Activated CD4-positive, alpha-beta T cell treated with anti-CD3 and anti-CD28 coated beads, Interleukin-2, amount 50 U/mL, for 4 hours (primary cell): ENCODE measurements around the gene TSPEAR.

Source experiments
- DNase-seq, 2 experiments: peaks; one replicate each; pipeline ENCODE4 v3.0.0-alpha.2; 2020

The TSPEAR gene

GRCh38 chr21:44711327-44712202 lies at the start of gene TSPEAR:
TSPEAR (minus strand) TSS chr21:44711572; CDS start chr21:44711514, 58 bp downstream.
- no peak for DNase-seq

GRCh38 chr21:44760376-44760775 lies 49.0 kb upstream of the TSPEAR start:
- DNase-seq = no peak

GRCh38 chr21:44759628-44760285 lies 48.4 kb upstream of the TSPEAR start:
- DNase-seq = no peak

DNA sequence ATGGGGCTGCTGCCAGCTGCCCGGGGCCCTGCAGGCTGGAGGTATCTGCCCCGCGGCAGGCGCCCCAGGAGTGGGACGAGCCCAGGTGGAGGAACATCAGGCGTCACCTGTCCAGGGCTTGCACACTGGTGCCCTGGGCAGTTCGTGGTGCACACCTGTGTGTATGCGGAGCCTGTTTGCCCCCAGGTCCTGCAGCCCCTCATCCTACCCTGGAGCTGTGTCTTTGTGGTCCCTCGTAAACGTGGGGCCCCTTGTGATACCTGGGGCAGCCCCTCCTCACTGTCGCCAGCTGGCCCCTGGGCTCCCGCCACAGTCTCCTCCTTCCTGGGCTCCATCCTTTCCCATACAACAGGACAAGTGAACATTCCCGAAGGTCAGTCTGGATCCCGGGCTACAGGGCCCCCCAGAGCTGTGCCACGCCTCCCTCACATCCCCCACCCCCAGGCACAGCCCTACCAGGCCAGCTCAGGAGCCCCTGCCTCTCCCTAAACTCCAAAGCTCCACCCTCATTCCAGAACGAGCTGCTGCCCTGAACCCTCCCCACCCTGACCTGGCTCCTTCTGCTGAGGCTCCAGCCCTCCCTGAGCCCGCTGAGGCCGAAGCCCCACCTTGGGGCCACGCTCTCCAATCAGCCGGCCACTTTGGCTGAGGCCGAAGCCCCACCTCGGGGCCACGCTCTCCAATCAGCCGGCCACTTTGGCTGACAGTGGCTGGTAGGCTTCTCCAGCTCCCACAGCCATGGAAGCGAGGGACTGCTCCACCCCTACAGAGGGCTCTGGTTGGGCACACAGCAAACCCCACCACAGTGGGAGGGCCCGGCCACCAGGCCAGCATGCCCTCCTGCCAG lies 47.6 kb upstream of the TSPEAR start:
- no peak for DNase-seq

GRCh38 chr21:44758141-44758561 lies 46.8 kb upstream of the TSPEAR start:
- no peak for DNase-seq

- no peak for DNase-seq
Observed at GRCh38 chr21:44757731-44758130, 46.4 kb upstream of the TSPEAR start.

- no peak for DNase-seq
Observed at GRCh38 chr21:44756423-44757185, 45.2 kb upstream of the TSPEAR start.

GRCh38 chr21:44755227-44755626 lies 43.9 kb upstream of the TSPEAR start:
- no peak for DNase-seq

GRCh38 chr21:44753357-44753756 lies 42.0 kb upstream of the TSPEAR start:
- DNase-seq = no peak

GRCh38 chr21:44752671-44753235 lies 41.4 kb upstream of the TSPEAR start:
- DNase-seq = no peak

- no peak for DNase-seq
Observed at GRCh38 chr21:44751799-44752636, 40.6 kb upstream of the TSPEAR start.

DNA sequence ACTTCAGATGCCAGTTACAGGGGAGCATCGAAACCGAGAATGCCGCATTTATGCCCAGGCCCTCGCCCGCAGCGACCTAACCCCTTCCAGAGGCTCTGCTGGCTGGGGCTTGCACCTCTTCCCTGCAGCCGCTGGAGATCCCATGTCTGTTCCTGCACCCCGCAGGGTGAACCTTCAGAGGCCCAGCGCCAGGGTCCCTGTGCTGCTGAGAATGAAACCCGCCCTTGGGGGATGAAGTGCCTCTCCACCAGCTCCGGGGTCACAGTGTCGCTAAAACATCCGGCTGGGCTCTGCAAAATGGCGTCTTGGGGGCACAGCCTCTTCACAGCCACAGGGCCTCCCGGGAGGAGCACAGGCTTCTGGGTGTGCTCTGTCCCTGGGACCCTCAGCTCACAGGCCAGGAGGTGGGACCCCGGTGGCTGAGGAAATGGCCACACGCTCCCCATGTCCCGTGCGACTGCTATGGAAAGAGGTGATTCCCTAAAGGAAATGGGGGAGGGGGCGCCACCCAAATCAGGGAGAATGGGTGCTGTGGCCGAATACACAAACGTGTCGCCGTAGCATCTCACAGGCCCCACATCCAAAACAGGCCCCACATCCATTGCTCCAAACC lies 39.9 kb upstream of the TSPEAR start:
- no peak for DNase-seq

DNA sequence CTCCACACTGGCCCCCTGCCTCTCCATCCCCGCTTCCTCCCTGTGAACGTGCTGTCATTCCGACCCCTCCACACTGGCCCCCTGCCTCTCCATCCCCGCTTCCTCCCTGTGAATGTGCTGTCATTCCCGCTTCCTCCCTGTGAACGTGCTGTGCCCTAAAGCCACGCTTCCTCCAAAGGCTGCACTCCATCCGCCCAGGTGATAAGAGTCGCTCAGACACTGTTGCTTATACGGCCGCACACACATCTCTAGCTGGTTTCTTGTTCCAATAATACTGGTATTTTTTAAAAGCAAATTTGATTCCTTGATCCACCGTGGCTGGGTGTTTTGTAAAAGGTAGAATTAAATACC lies 39.3 kb upstream of the TSPEAR start:
- DNase-seq = no peak

GRCh38 chr21:44749759-44750674 lies 38.6 kb upstream of the TSPEAR start:
- DNase-seq = no peak

- no peak for DNase-seq
Observed at GRCh38 chr21:44749116-44749758, 37.9 kb upstream of the TSPEAR start.

- DNase-seq = no peak
Observed at GRCh38 chr21:44748621-44749020, 37.2 kb upstream of the TSPEAR start.

DNA sequence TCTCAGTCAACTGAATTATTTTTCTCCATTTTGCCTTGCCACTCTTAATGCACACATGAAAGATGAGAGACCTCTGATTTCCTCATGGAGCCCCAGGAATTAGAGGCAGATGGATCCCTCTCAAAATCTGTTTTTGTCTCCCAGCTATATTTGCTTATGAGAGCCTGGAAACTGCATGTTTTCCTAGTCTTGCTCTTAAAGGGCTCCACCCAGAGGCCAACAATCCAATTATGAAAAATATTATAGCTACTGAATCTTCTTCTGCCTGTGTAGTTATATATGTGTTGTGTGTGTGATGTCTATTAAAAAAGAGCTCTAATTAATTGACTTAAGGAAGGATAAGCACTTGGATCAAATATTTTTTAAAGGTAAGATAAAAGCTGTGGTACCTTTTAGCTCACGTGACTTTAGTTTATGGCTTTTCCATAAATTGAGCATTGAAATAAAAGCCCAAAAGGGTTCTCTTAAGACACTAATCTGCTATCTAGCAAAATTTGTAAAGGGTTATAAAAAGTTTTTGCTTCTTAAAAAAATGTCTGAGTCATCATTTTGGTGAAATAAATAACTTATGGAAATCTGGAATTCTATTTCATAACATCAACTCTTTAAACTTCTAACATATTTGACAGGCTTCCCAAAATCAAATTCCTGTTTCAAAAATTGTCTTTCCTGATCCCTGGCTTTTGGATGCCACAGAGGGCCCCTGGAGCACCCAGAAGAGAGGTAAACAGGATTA lies 31.2 kb upstream of the TSPEAR start:
- no peak for DNase-seq

DNA sequence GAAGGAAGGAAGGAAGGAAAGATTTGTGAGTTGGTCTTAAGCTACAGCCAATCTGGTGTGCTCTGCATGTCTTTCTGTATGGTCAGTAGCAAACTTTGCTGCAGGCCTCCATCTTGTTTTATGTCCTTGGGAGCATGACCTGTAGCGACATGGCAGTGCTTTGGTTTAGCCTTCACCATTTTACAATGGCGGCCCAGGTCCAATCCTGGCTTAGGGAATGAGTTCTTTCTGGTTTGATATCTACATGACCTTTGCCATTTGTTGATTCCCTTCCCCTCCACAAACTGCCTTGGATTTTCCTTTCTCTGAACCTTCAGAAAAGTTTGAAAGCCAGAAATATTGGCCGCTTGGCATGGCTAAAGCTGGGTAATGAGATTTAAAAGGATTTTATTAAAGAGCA lies 30.5 kb upstream of the TSPEAR start:
- DNase-seq = no peak
